H1 (cell line): ENCODE data around the gene POLR2H. TPM values are rescaled to one million over a fixed set of nuclear protein-coding genes. Genes with fewer than 3 reads are reported as not detected.

Experiments used
- BRCA1 ChIP-seq: IDR thresholded peaks from 2 replicates; pipeline ENCODE4 v1.6.1; 2012; ENCODE audit warnings: low read depth, low read length, improper control_type of control experiment
- CHD7 ChIP-seq: fragments of 300-600 bp; sonication (generic); IDR thresholded peaks from 2 replicates; pipeline ENCODE4 v1.7.1; 2012; ENCODE audit warnings: low read length, moderate library complexity, mild to moderate bottlenecking, inconsistent platforms; ENCODE audit not compliant: insufficient replicate concordance
- GABPA ChIP-seq: IDR thresholded peaks from 2 replicates; pipeline ENCODE4 v1.6.1; 2011; ENCODE audit warnings: mild to moderate bottlenecking, low read length, moderate library complexity, borderline replicate concordance; ENCODE audit not compliant: insufficient read depth
- JUN ChIP-seq: IDR thresholded peaks from 2 replicates; pipeline ENCODE4 v1.6.1; 2011; ENCODE audit warnings: low read depth, mild to moderate bottlenecking, improper control_type of control experiment, low read length
- KDM1A ChIP-seq: fragments of 200-600, 300-600 bp; sonication (generic); IDR thresholded peaks from 2 replicates; pipeline ENCODE4 v1.7.1; 2016; ENCODE audit warnings: mild to moderate bottlenecking, low read length, borderline replicate concordance
- PHF8 ChIP-seq: fragments of 200-600 bp; sonication (generic); conservative IDR thresholded peaks from 2 replicates; pipeline ENCODE4 v1.7.1; 2012; ENCODE audit warnings: low read depth, mild to moderate bottlenecking, inconsistent platforms, low read length, moderate library complexity
- POLR2A ChIP-seq, 2 experiments: IDR thresholded peaks; 1 replicate in 1 of 2; 2 replicates in 1 of 2; pipeline ENCODE4 v1.6.1; 2011; ENCODE audit warnings: low read depth in 2 of 2, low read length in 2 of 2, mild to moderate bottlenecking in 2 of 2; ENCODE audit errors: control extremely low read depth in 1 of 2
- RNF2 ChIP-seq: fragments of 200-900, 300-1000 bp; sonication (generic); IDR thresholded peaks from 2 replicates; pipeline ENCODE4 v1.7.1; 2016; ENCODE audit warnings: borderline replicate concordance, low read depth, mild to moderate bottlenecking, antibody characterized with exemption, low read length; ENCODE audit not compliant: poor library complexity, severe bottlenecking; ENCODE audit errors: missing control alignments
- SAP30 ChIP-seq: fragments of 300-600 bp; sonication (generic); IDR thresholded peaks from 2 replicates; pipeline ENCODE4 v1.7.1; 2012; ENCODE audit warnings: low read length, moderate library complexity, mild to moderate bottlenecking, inconsistent platforms; ENCODE audit not compliant: insufficient read depth, insufficient replicate concordance
- SP2 ChIP-seq: IDR thresholded peaks from 2 replicates; pipeline ENCODE4 v1.6.1; 2012; ENCODE audit warnings: mild to moderate bottlenecking, low read length, inconsistent platforms
- polyA plus RNA-seq, 7 experiments: library from polyadenylated mRNA; depleted of rRNA in 3 of 7; stranded (reverse) in 5 of 7; unstranded in 2 of 7; fragments of >200 nt in 5 of 7; fragments of 200-250 nt in 2 of 7; gene quantifications; 1 replicate in 5 of 7; 2 replicates in 1 of 7; 4 replicates in 1 of 7; pipeline versions ENCODE4 v1.2.1 to v1.2.3, GENCODE V29; 2011 to 2013; ENCODE audit warnings: missing spikeins in 2 of 7, mixed read lengths in 2 of 7
- total RNA-seq: library from RNA; stranded (reverse); fragmentation: NEBNext Ultra II Directional; extraction: Animal tissue kit (Norgen Biotek cat#: 25700); gene quantifications from 2 replicates; pipeline ENCODE4 v1.2.1, GENCODE V29; 2021

The POLR2H gene
- total and polyA plus RNA-seq, 2 of the 8 experiments (the other 6 are each of a cell fraction or from before 2014, with no cell fraction given) = 113 to 335 TPM

GRCh38 chr3:184361932-184362667, 590 bp downstream of the POLR2H start (continued):
- no peak for TF ChIP-seq CHD7
- no peak for TF ChIP-seq POLR2A (IDR thresholded peaks at IDR 0.05; ENCODE audit: control extremely low read depth in 1 of 2, low read depth in 2 of 2, low read length in 2 of 2)
- no peak for TF ChIP-seq BRCA1
- TF ChIP-seq PHF8 = no peak
- TF ChIP-seq RNF2 = no peak
- peak; percentile 14 for TF ChIP-seq SAP30
- no peak for TF ChIP-seq KDM1A
- TF ChIP-seq GABPA = no peak
- TF ChIP-seq JUN = no peak
- no peak for TF ChIP-seq SP2
